ENCODE data around the gene MYOF.
"Not testable (repeated sequence)": the region's sequence is repeated elsewhere in the genome, so short reads cannot be mapped to it uniquely, and the experiment has no call there.

MYOF gene

DNA sequence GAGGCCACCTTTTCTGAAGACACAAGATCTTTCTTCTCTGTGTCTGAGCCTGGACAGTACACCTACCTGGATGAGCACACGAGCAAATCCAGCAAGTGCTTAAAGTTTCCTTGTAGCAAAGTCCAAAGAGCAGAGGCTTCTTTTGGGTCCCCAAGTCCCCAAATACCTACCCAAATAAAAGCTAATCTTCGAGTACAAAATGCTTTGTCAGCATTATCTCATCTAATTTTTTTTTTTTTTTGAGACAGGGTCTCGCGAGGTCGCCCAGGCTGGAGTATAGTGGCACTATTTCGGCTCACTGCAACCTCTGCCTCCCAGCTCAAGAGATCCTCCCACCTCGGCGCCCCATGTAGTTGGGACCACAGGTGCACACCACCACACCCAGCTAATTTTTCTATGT is 24.6 kb downstream of the MYOF start:
- FAIRE-seq: no peak
- DNase-seq (ENCODE audit: insufficient read length, low spot score): no peak

DNA sequence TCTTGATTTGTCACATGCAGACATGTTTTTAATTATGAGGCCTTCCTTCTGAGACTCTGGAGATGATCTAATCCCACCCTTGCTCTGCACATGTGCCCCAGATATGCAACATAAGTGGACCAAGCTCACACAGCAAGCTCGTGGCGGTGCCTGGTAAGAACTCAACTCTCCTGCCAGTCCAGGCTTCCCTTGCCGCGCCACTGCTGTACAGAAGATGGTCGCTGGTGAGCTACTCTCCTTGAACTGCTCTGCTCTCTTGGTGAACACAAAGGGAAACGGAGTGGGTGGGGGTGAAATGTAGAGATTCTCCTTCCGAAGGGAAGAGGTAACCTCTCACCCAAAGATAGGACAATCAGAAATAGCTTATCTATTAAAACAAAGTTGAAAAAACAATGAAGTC is 25.7 kb downstream of the MYOF start:
- FAIRE-seq: no peak
- no peak for DNase-seq (ENCODE audit: insufficient read length, low spot score)

GRCh38 chr10:93454736-93455135 is 27.4 kb downstream of the MYOF start:
- no peak for FAIRE-seq
- DNase-seq (ENCODE audit: insufficient read length, low spot score): no peak

GRCh38 chr10:93454146-93454545 is 28.0 kb downstream of the MYOF start:
- DNase-seq (ENCODE audit: insufficient read length, low spot score): no peak
- no peak for FAIRE-seq

GRCh38 chr10:93452143-93452542 is 30.0 kb downstream of the MYOF start:
- FAIRE-seq: no peak
- DNase-seq (ENCODE audit: insufficient read length, low spot score): no peak

- FAIRE-seq (no peak), DNase-seq (ENCODE audit: insufficient read length, low spot score) (no peak)
These were observed 30.7 kb downstream of the MYOF start for GRCh38 chr10:93451244-93451947.

GRCh38 chr10:93447970-93448369 is 34.2 kb downstream of the MYOF start:
- DNase-seq (ENCODE audit: insufficient read length, low spot score): no peak
- FAIRE-seq: no peak

- DNase-seq (ENCODE audit: insufficient read length, low spot score): no peak
- FAIRE-seq: no peak
These were observed 35.1 kb downstream of the MYOF start for GRCh38 chr10:93447019-93447418.

DNA sequence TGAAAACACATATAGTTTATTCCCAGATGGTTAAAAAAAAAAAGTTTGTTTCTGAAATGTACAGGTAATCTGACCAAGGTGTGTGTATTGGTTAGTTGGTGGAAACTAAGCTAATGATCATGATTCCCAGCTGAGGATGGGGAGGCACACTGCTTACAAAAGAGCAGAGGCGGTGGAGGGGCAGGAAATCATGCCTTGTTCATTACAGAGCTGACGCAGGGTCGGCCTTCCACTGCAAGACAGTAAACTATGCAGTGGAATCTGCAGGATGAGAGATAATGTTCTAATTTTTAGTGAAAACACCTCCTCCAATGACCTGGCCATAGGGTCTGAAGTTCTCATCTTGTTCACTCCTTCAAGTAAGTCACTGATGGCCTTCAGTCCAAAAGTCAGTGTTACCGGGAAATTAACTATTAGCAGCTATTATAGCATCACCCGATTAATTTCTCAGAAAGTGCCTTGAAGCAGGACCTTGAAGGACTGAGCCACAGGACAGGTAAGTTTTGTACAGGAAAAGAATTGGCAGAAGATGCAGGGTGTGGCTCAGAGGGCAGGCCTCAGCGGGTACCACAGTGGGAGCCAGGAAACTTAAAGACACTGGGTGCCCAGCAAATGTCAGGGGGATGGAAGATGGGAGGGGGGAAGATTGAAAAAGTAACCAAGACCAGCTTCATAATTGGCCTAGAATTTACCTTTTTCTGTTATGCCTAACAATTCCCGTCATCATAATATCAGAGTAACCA is 36.0 kb downstream of the MYOF start:
- FAIRE-seq (no peak), DNase-seq (ENCODE audit: insufficient read length, low spot score) (no peak)

- DNase-seq (ENCODE audit: insufficient read length, low spot score) (no peak), FAIRE-seq (no peak)
These were observed 36.8 kb downstream of the MYOF start for GRCh38 chr10:93445097-93445960.

DNA sequence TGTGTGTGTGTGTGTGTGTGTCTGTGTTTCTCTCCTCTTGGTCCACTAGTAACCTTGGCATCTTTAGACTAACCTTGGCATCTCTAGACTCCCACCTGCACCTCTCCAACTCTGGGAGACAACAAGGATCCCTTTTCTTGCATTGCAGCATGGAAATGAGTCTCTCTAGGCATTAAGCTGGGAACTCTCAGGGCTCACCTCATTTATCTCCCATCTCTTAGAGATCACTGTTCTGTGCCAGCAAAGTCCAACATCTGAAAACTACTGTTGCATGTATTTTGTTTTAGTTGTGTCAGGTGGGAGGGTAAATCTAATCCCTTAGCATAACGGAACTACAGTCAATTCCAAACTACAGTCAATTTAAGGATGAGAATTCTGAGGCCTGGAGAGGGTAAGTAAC is 38.7 kb downstream of the MYOF start:
- no peak for FAIRE-seq
- no peak for DNase-seq (ENCODE audit: insufficient read length, low spot score)

DNA sequence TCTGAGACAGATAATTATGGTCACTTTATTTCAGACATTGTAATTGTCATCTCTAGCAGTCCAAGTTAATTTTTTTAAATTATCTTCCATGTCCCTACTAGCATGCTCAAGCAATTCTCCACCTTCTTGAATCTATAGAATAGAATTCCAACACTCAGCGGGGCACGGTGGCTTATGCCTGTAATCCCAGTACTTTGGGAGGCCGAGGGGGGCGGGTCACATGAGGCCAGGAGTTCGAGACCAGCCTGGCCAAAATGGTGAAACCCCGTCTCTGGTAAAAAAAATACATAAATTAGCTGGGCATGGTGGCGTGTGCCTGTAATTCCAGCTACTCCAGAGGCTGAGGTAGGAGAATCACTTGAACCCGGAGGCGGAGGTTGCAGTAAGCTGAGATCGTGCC is 39.4 kb downstream of the MYOF start:
- not testable (repeated sequence) for FAIRE-seq; DNase-seq (ENCODE audit: insufficient read length, low spot score)

GRCh38 chr10:93440591-93441091 is 41.5 kb downstream of the MYOF start:
- FAIRE-seq: no peak
- no peak for DNase-seq (ENCODE audit: insufficient read length, low spot score)

GRCh38 chr10:93438613-93439253 is 43.4 kb downstream of the MYOF start:
- FAIRE-seq: no peak
- no peak for DNase-seq (ENCODE audit: insufficient read length, low spot score)

DNA sequence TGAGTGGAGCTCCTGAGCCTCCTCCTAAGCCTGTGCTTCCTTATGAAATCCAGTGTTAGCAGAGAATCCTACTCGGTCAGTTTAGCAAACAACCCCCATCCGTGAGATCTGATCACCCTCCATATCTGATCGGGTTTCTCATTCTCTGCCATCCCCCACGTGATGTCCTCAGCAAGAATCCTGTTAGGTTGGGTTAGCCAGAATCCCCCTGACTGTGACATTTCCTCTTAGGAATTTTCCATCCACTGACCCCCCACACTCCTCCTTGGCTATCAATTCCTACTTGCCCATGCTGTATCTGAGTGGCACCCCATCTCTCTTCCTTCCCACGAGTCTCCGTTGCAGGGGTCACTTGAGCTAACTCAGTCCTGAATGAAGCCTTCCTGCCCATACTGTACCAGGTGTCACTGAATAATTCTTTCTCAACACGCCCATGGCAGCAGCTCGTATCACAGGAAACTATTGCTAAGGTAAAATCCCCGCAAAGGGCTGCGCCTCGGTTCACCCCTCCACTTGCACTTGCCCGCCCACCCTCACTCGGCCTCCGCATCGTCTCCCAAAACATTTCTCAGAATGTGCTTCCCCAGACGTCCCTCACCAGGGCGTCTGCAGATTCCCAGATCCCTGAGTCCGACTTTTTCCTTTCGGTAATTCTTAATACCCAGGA is 44.1 kb downstream of the MYOF start:
- no peak for FAIRE-seq
- no peak for DNase-seq (ENCODE audit: insufficient read length, low spot score)

DNA sequence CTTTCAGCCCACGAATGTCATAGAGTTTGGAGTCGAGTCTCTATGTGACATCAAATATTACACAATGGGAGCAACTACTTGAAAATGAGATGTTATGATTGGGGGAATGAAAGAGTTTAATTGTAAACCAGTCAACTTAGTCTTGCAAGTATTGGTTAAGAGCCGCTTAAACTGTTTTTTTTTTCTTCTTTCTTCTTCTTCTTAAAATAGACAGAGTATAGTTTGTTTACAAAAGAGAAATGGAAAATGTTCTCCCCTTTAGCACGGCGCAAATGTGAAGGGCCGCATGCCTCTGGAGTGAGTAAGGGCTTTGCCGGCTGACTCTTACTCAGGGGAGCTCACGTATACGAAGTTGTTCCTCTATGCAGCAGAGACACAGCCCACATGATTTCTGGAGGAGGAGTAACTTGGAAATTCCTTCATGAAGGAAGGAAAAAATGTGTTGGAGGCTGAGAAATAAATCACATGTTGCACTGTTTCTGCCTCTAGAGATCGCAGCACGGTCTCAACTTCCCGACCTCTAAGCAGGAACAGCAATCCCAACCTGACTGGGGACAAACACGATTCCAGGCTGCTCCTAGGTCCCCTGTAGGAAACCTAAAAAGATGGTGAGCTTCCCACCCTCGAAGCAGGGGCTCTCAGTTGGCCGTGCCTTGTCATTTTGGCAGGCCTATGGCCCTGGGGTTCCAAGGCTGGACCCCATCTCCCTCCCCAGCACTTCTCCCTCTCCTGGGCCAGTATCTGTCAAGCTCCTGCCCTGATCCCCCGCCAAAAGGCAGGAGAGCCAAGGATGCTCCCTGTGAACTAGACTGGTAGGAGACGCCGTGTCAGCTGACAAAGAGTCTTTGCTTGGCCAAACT is 44.8 kb downstream of the MYOF start:
- no peak for FAIRE-seq
- DNase-seq (ENCODE audit: insufficient read length, low spot score): no peak

DNA sequence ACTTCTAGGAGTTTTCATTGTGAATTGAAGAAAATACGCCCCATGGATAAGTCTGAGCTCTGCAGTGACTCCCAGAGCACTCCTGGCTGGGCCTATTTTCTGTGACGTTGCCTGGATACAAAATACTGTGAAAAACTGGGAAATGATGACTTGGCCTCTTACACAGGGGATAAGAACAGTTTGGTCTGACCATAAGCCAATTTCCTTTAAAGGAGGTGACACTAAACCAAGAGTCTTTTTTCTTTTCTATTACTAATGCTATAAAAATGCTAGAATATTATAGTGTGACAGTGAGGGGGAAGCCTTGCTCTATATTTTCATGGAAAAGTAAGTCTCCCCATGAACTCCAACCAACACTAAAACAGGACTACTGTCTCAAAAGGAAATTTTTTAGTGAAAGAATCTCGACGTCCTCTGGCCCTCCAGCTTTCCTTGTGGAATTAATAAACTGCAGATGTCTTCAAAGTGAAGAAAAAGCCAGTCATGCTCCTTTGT is 45.5 kb downstream of the MYOF start:
- DNase-seq (ENCODE audit: insufficient read length, low spot score) (no peak), FAIRE-seq (no peak)

- DNase-seq (ENCODE audit: insufficient read length, low spot score) (no peak), FAIRE-seq (no peak)
These were observed 46.3 kb downstream of the MYOF start for GRCh38 chr10:93435621-93436397.

Data from GM19239 (cell line).